GM21423 (cell line): Measurements from ENCODE around the gene TMEM253.

Experiments used
- ATAC-seq: cut with Tn5 transposase; IDR thresholded peaks from one replicate; pipeline ENCODE4 v1.9.1; 2021; ENCODE audit warnings: mild to moderate bottlenecking, moderate library complexity; ENCODE audit not compliant: unreplicated experiment

Gene TMEM253

GRCh38 chr14:21070610-21071224 is 30.1 kb upstream of the TMEM253 start:
- peak; percentile 6 for ATAC-seq

- ATAC-seq, result peak; percentile 70
Observed at GRCh38 chr14:21071225-21072030, 29.4 kb upstream of the TMEM253 start.

- ATAC-seq, result no peak
Observed at GRCh38 chr14:21072031-21072473, 28.8 kb upstream of the TMEM253 start.

- no peak for ATAC-seq
Observed at GRCh38 chr14:21072781-21073339, 28.0 kb upstream of the TMEM253 start.

GRCh38 chr14:21073921-21074320 is 26.9 kb upstream of the TMEM253 start:
- no peak for ATAC-seq

- ATAC-seq, result no peak
Observed at GRCh38 chr14:21074398-21075272, 26.2 kb upstream of the TMEM253 start.

- no peak for ATAC-seq
Observed at GRCh38 chr14:21075719-21076437, 25.0 kb upstream of the TMEM253 start.

GRCh38 chr14:21077672-21078071 is 23.2 kb upstream of the TMEM253 start:
- no peak for ATAC-seq

- no peak for ATAC-seq
Observed at GRCh38 chr14:21078287-21078686, 22.6 kb upstream of the TMEM253 start.

GRCh38 chr14:21078726-21079125 is 22.1 kb upstream of the TMEM253 start:
- no peak for ATAC-seq

- no peak for ATAC-seq
Observed at GRCh38 chr14:21081521-21082142, 19.2 kb upstream of the TMEM253 start.

- ATAC-seq, result no peak
Observed at GRCh38 chr14:21083565-21084325, 17.1 kb upstream of the TMEM253 start.

- ATAC-seq, result no peak
Observed at GRCh38 chr14:21084396-21084795, 16.5 kb upstream of the TMEM253 start.

GRCh38 chr14:21084998-21085853 is 15.6 kb upstream of the TMEM253 start:
- ATAC-seq, result no peak

- ATAC-seq, result no peak
Observed at GRCh38 chr14:21086908-21087293, 14.0 kb upstream of the TMEM253 start.

GRCh38 chr14:21087294-21088091 is 13.4 kb upstream of the TMEM253 start:
- ATAC-seq, result no peak

GRCh38 chr14:21088687-21089086 is 12.2 kb upstream of the TMEM253 start:
- ATAC-seq, result no peak

- no peak for ATAC-seq
Observed at GRCh38 chr14:21089271-21089670, 11.6 kb upstream of the TMEM253 start.
